Measurements from ENCODE around the gene ORC3. TPM values are rescaled to one million over a fixed set of nuclear protein-coding genes. Genes with fewer than 3 reads are reported as not detected.
"Not testable (repeated sequence)": the region's sequence is repeated elsewhere in the genome, so short reads cannot be mapped to it uniquely, and the experiment has no call there.

The ORC3 gene
- total RNA-seq, 2 donors from 2014 or later, result 14.0 to 16.4 TPM

DNA sequence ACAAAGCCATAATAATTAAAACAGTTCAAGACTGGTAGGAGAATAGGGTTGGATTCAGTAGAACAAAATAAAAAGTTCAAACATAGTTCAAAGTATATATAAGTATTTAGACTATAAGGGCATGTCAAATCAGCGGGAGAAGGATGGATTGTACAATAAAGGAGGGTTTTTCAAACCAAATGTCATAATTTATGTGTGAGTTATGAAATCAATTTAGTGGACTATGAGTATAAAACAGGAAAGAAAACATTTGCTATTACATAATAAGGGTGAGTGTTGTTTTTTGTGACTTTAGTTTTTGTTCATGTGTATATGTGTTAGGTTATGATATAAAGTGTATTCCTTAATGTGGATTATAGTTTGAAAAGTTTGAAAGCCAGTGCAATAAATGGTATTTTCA lies 10.6 kb downstream of the ORC3 start:
- Histone ChIP-seq H3K4me3 (no peak overlapping the region), H3K9me3 (no peaks in the 10 kb centered on the region), H3K27me3 (no peaks in the 10 kb centered on the region), H3K36me3 (no peaks in the 10 kb centered on the region), H3K4me1 (no peaks in the 10 kb centered on the region), H3K27ac (no peak overlapping the region), H3K9ac (ENCODE audit: low read depth in 2 of 2, low read length in 2 of 2) (no peak overlapping the region)
- TF ChIP-seq, protein P1, sequence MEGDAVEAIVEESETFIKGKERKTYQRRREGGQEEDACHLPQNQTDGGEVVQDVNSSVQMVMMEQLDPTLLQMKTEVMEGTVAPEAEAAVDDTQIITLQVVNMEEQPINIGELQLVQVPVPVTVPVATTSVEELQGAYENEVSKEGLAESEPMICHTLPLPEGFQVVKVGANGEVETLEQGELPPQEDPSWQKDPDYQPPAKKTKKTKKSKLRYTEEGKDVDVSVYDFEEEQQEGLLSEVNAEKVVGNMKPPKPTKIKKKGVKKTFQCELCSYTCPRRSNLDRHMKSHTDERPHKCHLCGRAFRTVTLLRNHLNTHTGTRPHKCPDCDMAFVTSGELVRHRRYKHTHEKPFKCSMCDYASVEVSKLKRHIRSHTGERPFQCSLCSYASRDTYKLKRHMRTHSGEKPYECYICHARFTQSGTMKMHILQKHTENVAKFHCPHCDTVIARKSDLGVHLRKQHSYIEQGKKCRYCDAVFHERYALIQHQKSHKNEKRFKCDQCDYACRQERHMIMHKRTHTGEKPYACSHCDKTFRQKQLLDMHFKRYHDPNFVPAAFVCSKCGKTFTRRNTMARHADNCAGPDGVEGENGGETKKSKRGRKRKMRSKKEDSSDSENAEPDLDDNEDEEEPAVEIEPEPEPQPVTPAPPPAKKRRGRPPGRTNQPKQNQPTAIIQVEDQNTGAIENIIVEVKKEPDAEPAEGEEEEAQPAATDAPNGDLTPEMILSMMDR (IDR thresholded peaks at IDR 0.05), result no peak
- no peak for DNase-seq
- intact Hi-C loops (cut with DNase I), result no loop called here

DNA sequence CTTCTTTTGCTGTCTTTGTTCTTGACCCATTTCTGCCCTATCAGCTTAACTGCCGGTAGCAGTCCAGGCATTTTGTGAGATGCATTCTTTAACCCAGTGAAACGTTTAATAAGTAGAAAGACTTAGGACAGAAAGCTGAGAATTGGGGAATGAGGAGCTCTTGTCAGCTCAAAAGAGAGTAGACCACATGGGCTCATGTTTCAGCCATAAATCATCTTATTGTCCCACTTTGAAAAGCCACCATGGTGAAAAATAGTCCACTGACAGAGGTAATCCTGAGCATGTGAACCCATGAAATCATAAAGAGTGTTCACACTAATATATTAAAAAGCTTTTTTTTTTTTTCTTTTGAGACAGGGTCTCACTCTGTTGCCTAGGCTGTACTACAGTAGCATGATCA lies 16.3 kb downstream of the ORC3 start:
- no peak for DNase-seq
- intact Hi-C loops (cut with DNase I), result no loop called here
- Histone ChIP-seq H3K27ac (no peak overlapping the region), H3K36me3 (no peaks in the 10 kb centered on the region), H3K27me3 (no peaks in the 10 kb centered on the region), H3K4me3 (no peak overlapping the region), H3K9me3 (no peaks in the 10 kb centered on the region), H3K4me1 (no peaks in the 10 kb centered on the region), H3K9ac (ENCODE audit: low read depth in 2 of 2, low read length in 2 of 2) (no peak overlapping the region)
- TF ChIP-seq, protein P1 (IDR thresholded peaks at IDR 0.05), result no peak

DNA sequence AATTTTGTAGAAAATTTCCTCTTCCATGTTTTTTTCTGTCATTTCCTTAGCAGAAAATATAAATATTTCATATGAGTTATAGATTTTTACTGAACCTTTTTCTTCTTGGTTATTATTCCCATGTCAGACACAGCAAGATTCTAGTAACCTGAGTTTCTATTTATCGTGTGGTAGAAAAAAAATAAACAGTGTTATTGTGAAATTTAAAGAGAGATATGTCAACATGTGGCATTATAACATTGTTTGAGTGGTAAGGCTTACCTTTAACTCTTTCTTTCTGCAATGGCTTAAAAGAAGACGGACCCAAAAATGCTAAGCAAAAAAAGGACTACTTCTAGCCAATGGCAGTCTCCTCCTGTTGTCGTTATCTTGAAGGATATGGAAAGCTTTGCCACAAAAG lies 18.9 kb downstream of the ORC3 start:
- TF ChIP-seq, protein P1 (IDR thresholded peaks at IDR 0.05), result no peak
- Histone ChIP-seq H3K27ac (no peak overlapping the region), H3K36me3 (no peaks in the 10 kb centered on the region), H3K9me3 (no peaks in the 10 kb centered on the region), H3K4me3 (no peak overlapping the region), H3K27me3 (no peaks in the 10 kb centered on the region), H3K4me1 (no peaks in the 10 kb centered on the region), H3K9ac (ENCODE audit: low read depth in 2 of 2, low read length in 2 of 2) (no peak overlapping the region)
- DNase-seq, result no peak
- intact Hi-C loops (cut with DNase I), result no loop called here

DNA sequence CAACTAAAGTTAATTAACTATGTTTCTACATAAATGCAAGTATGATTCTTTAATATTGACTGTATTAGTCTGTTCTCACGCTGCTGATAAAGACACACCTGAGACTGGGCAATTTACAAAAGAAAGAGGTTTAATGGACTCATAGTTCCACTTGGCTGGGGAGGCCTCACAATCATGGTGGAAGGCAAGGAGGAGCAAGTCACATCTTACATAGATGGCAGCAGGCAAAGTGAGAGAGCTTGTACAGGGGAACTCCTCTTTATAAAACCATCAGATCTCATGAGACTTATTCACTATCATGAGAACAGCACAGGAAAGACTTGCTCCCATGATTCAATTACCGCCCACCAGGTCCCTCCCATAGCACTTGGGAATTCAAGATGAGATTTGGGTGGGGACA lies 23.1 kb downstream of the ORC3 start:
- intact Hi-C loops (cut with DNase I); H3K27me3 ChIP-seq; H3K9ac ChIP-seq (ENCODE audit: low read depth in 2 of 2, low read length in 2 of 2); H3K27ac ChIP-seq; H3K4me3 ChIP-seq; H3K4me1 ChIP-seq; H3K36me3 ChIP-seq; DNase-seq; H3K9me3 ChIP-seq: not testable (repeated sequence)

DNA sequence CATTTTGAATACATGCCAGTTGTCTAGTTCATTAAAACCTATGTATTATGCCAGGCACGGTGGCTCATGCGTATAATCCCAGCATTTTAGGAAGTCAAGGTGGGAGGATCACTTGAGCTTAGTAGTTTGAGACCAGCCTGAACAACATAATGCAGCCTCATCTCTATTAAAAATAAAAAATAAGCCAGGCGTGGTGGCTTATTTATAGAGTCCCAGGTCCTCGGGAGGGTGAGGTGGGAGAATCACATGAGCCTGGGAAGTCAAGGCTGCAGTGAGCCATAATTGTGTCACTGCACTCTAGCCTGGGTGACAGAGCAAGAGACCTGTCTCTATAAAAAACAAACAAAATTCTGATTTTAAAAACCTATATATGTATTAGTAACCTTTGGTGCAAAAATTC lies 27.5 kb downstream of the ORC3 start:
- Histone ChIP-seq H3K4me1 (no peaks in the 10 kb centered on the region), H3K27ac (no peak overlapping the region), H3K9me3 (no peaks in the 10 kb centered on the region), H3K9ac (ENCODE audit: low read depth in 2 of 2, low read length in 2 of 2) (no peak overlapping the region), H3K27me3 (no peaks in the 10 kb centered on the region), H3K4me3 (no peak overlapping the region), H3K36me3 (no peaks in the 10 kb centered on the region)
- intact Hi-C loops (cut with DNase I), result no loop called here
- TF ChIP-seq, protein P1 (IDR thresholded peaks at IDR 0.05), result no peak
- no peak for DNase-seq

DNA sequence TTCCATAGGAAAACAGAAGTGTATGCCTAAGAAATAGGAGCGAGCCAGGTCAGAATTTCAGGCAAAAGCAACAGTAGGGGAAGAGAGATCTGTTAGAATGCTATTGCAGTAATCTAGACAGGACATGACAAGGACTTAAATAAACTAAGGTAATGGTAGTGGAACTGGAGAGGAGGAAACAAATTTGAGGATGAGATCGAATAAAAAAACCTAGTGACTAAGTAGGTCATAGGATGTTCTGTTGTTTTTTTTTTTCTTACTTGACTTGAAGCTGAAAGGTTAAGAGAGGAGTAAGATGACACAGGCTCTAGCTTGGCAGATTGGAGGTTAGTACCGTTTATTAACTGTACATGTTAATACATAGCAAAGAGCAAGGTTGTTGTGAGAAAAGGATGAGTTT lies 28.6 kb downstream of the ORC3 start:
- no peaks in the 10 kb centered on the region for H3K36me3 ChIP-seq
- no peaks in the 10 kb centered on the region for H3K4me1 ChIP-seq
- intact Hi-C loops (cut with DNase I), result no loop called here
- no peak for DNase-seq
- no peak overlapping the region for H3K9ac ChIP-seq (ENCODE audit: low read depth in 2 of 2, low read length in 2 of 2)
- TF ChIP-seq, protein P1 (IDR thresholded peaks at IDR 0.05), result no peak
- no peak overlapping the region for H3K27ac ChIP-seq
- no peaks in the 10 kb centered on the region for H3K27me3 ChIP-seq
- no peak overlapping the region for H3K4me3 ChIP-seq
- no peaks in the 10 kb centered on the region for H3K9me3 ChIP-seq

Measured in colonic mucosa (tissue), 4 donors.